ENCODE results near the gene LRRC42. TPM values are rescaled to one million over a fixed set of nuclear protein-coding genes. Genes with fewer than 3 reads are reported as not detected.
A peak's percentile ranks its signal among the peaks of the same experiment; 100 is the strongest.

LRRC42 gene
- total RNA-seq, 4 donors from 2014 or later = 20.1 to 36.3 (median 24.4) TPM

GRCh38 chr1:53957194-53957818, 11.2 kb downstream of the LRRC42 start:
- TF ChIP-seq POLR2A (IDR thresholded peaks at IDR 0.05) (no peak), CTCF (IDR thresholded peaks at IDR 0.05) (no peak)
- no peak overlapping the region for H3K4me3 ChIP-seq (ENCODE audit: low read depth, poor library complexity, severe bottlenecking)
- intact Hi-C loops (cut with DNase I; ENCODE audit: low total_unique reads) = no loop called here
- peak in 1 of 2 donors; percentile 27 for DNase-seq (ENCODE audit: low spot score in 2 of 2)
- 31 to 34% methylated on average over 3 of the region's 3 CpGs for WGBS, 2 donors

GRCh38 chr1:53959664-53960250, 13.6 kb downstream of the LRRC42 start:
- DNase-seq (ENCODE audit: low spot score in 2 of 2) = no peak
- H3K4me3 ChIP-seq (ENCODE audit: low read depth, poor library complexity, severe bottlenecking) = no peak overlapping the region
- TF ChIP-seq POLR2A (IDR thresholded peaks at IDR 0.05) = no peak
- intact Hi-C loops (cut with DNase I; ENCODE audit: low total_unique reads) = loop anchor here (5.0 kb wide), 1 partner anchor 82 kb away; no protein-coding TSS in a partner anchor

GRCh38 chr1:53962395-53962794, 16.2 kb downstream of the LRRC42 start:
- intact Hi-C loops (cut with DNase I; ENCODE audit: low total_unique reads) = loop anchor here (5.0 kb wide), 1 partner anchor 85 kb away; no protein-coding TSS in a partner anchor
- no peak overlapping the region for H3K4me3 ChIP-seq (ENCODE audit: low read depth, poor library complexity, severe bottlenecking)
- TF ChIP-seq POLR2A (IDR thresholded peaks at IDR 0.05) (no peak), CTCF (IDR thresholded peaks at IDR 0.05) (no peak)
- WGBS, 2 donors = 95 to 96% methylated on average over 4 of the region's 4 CpGs
- no peak for DNase-seq (ENCODE audit: low spot score in 2 of 2)

GRCh38 chr1:53963460-53963859, 17.3 kb downstream of the LRRC42 start:
- TF ChIP-seq POLR2A (IDR thresholded peaks at IDR 0.05) = no peak
- no peak for TF ChIP-seq CTCF (IDR thresholded peaks at IDR 0.05)
- 90 to 94% methylated on average over 4 of the region's 4 CpGs for WGBS, 2 donors
- no peak overlapping the region for H3K4me3 ChIP-seq (ENCODE audit: low read depth, poor library complexity, severe bottlenecking)
- no peak for DNase-seq (ENCODE audit: low spot score in 2 of 2)
- intact Hi-C loops (cut with DNase I; ENCODE audit: low total_unique reads) = loop anchor here (5.0 kb wide), 1 partner anchor 86 kb away; no protein-coding TSS in a partner anchor

- WGBS, 2 donors = 77 to 81% methylated on average over 5 of the region's 5 CpGs
- H3K4me3 ChIP-seq (ENCODE audit: low read depth, poor library complexity, severe bottlenecking) = no peak overlapping the region
- intact Hi-C loops (cut with DNase I; ENCODE audit: low total_unique reads) = loop anchor here (5.0 kb wide), 1 partner anchor 87 kb away; no protein-coding TSS in a partner anchor
- TF ChIP-seq CTCF (IDR thresholded peaks at IDR 0.05) (no peak), POLR2A (IDR thresholded peaks at IDR 0.05) (no peak)
- DNase-seq (ENCODE audit: low spot score in 2 of 2) = no peak
Measured at GRCh38 chr1:53964109-53964508, 18.0 kb downstream of the LRRC42 start.

GRCh38 chr1:53966794-53967193, 20.6 kb downstream of the LRRC42 start:
- no peak overlapping the region for H3K4me3 ChIP-seq (ENCODE audit: low read depth, poor library complexity, severe bottlenecking)
- intact Hi-C loops (cut with DNase I; ENCODE audit: low total_unique reads) = no loop called here
- no peak for TF ChIP-seq CTCF (IDR thresholded peaks at IDR 0.05)
- no peak for DNase-seq (ENCODE audit: low spot score in 2 of 2)
- WGBS, 2 donors = 87 to 91% methylated on average over 3 of the region's 3 CpGs
